ENCODE data around the gene PTPRK. TPM values are rescaled to one million over a fixed set of nuclear protein-coding genes. Genes with fewer than 3 reads are reported as not detected.

PTPRK gene
- total and polyA plus RNA-seq, 2 of the 8 experiments (the other 6 are each of a cell fraction or from before 2014, with no cell fraction given): 11.4 to 47.3 TPM

GRCh38 chr6:128065072-128065471, 455.3 kb downstream of the PTPRK start (continued):
- no peak for TF ChIP-seq SIN3A (conservative IDR thresholded peaks at IDR 0.05 in 1 of 2, IDR thresholded peaks at IDR 0.05 in 1 of 2; ENCODE audit: low read depth in 1 of 2, low read length in 2 of 2)
- no peak for TF ChIP-seq HDAC6 (IDR thresholded peaks at IDR 0.05; ENCODE audit: low read depth, low read length)
- no peak for TF ChIP-seq SIRT6 (IDR thresholded peaks at IDR 0.05; ENCODE audit: low read length)
